ENCODE data around the gene RPGRIP1.
"Not testable (repeated sequence)": the region's sequence is repeated elsewhere in the genome, so short reads cannot be mapped to it uniquely, and the experiment has no call there.

DNA sequence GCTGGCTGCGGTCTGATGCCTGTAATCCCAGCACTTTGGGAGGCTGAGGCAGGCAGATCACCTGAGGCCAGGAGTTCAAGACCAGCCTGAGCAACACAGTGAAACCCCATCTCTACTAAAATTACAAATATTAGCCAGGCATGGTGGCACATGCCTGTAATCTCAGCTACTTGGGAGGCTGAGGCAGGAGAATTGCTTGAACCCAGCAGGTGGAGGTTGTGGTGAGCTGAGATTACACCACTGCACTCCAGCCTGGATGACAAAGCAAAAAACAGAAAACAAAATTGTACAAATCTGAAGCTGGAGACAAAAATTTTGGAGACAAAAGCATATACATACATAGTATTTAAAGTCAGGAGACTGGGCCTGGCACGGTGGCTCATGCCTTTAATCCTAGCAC lies 6.6 kb downstream of the RPGRIP1 start:
- TF ChIP-seq POLR2A (IDR thresholded peaks at IDR 0.05; ENCODE audit: low read length); GATA1 (IDR thresholded peaks at IDR 0.05; ENCODE audit: low read depth, low read length): not testable (repeated sequence)

Data from erythroblast (primary cell).